Measurements from ENCODE around the gene VPS4B. TPM values are rescaled to one million over a fixed set of nuclear protein-coding genes. Genes with fewer than 3 reads are reported as not detected.

VPS4B gene
- total RNA-seq, 1 experiment from 2014 or later: 67.8 TPM

DNA sequence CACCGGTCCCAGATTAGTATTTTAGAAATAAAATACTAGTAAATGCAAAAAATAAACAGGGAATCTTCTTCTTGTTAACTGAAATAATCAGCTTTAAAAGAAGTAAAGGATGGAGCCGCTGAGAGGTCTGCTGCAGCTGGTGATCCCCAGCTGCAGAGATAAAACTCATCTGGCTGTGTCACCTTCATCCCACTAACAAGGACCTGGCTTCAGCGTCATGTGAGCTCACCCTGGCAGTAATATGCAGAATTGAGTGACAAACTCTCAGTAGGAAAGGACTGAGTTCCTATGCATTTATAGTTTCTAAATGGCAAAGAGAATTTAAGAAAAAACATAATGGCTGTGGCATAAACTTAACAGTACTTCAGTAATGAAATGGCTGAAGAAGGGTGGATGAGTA, 27.3 kb downstream of the VPS4B start:
- intact Hi-C loops (cut with micrococcal nuclease): no loop called here
- no peak overlapping the region for H3K4me3 Mint-ChIP-seq (ENCODE audit: unreplicated experiment)
- ChIA-PET CTCF (interaction anchor here (0.9 to 1.3 kb wide), 3 partner anchors 9 to 72 kb away, joined by 3 to 5 read pairs (median 3); no protein-coding TSS in a partner anchor), POLR2A (interaction anchor here (0.8 to 1.4 kb wide), 3 partner anchors 13 to 37 kb away, joined by 3 to 6 read pairs (median 5); no protein-coding TSS in a partner anchor)
- no peaks in the 10 kb centered on the region for H3K4me1 Mint-ChIP-seq (ENCODE audit: insufficient read depth, unreplicated experiment)
- no TSS peak for BruUV-seq (replicated peaks)
- H3K36me3 Mint-ChIP-seq (ENCODE audit: insufficient read depth, unreplicated experiment): peaks cover 93% of the 10 kb centered on the region
- no peaks in the 10 kb centered on the region for H3K9me3 Mint-ChIP-seq (ENCODE audit: unreplicated experiment)
- H3K27ac Mint-ChIP-seq (ENCODE audit: low read depth, unreplicated experiment): no peak overlapping the region
- TF ChIP-seq, protein P1, sequence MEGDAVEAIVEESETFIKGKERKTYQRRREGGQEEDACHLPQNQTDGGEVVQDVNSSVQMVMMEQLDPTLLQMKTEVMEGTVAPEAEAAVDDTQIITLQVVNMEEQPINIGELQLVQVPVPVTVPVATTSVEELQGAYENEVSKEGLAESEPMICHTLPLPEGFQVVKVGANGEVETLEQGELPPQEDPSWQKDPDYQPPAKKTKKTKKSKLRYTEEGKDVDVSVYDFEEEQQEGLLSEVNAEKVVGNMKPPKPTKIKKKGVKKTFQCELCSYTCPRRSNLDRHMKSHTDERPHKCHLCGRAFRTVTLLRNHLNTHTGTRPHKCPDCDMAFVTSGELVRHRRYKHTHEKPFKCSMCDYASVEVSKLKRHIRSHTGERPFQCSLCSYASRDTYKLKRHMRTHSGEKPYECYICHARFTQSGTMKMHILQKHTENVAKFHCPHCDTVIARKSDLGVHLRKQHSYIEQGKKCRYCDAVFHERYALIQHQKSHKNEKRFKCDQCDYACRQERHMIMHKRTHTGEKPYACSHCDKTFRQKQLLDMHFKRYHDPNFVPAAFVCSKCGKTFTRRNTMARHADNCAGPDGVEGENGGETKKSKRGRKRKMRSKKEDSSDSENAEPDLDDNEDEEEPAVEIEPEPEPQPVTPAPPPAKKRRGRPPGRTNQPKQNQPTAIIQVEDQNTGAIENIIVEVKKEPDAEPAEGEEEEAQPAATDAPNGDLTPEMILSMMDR (IDR thresholded peaks at IDR 0.05; ENCODE audit: unreplicated experiment): no peak
- no peak for DNase-seq (ENCODE audit: unreplicated experiment)
- no peaks in the 10 kb centered on the region for H3K27me3 Mint-ChIP-seq (ENCODE audit: insufficient read depth, unreplicated experiment)

DNA sequence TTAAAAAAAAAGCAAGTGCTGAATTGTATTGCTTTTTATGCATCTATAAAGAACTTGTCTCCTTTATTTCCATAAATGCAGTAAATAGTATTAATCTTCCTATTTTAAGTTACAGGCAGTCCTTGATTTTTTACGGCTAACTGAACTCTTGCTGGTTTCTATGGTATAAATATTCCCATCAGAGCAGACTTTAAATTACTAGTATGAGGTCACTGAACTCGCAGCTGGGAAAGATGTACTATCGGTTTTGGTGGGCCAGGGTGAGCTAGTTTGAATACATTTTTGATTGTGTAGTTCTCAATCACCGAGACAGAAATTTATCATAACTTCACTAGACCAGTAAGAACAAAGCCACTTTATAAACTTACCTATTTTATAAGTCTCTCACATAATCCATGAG, 34.4 kb downstream of the VPS4B start:
- peaks cover 90% of the 10 kb centered on the region for H3K36me3 Mint-ChIP-seq (ENCODE audit: insufficient read depth, unreplicated experiment)
- POLR2A ChIA-PET: no interaction called here
- CTCF ChIA-PET: no interaction called here
- H3K27ac Mint-ChIP-seq (ENCODE audit: low read depth, unreplicated experiment): no peak overlapping the region
- no peak for DNase-seq (ENCODE audit: unreplicated experiment)
- no peak overlapping the region for H3K4me3 Mint-ChIP-seq (ENCODE audit: unreplicated experiment)
- intact Hi-C loops (cut with micrococcal nuclease): no loop called here
- H3K27me3 Mint-ChIP-seq (ENCODE audit: insufficient read depth, unreplicated experiment): no peaks in the 10 kb centered on the region
- BruUV-seq (replicated peaks): no TSS peak
- TF ChIP-seq, protein P1 (IDR thresholded peaks at IDR 0.05; ENCODE audit: unreplicated experiment): no peak
- no peaks in the 10 kb centered on the region for H3K4me1 Mint-ChIP-seq (ENCODE audit: insufficient read depth, unreplicated experiment)
- H3K9me3 Mint-ChIP-seq (ENCODE audit: unreplicated experiment): no peaks in the 10 kb centered on the region

DNA sequence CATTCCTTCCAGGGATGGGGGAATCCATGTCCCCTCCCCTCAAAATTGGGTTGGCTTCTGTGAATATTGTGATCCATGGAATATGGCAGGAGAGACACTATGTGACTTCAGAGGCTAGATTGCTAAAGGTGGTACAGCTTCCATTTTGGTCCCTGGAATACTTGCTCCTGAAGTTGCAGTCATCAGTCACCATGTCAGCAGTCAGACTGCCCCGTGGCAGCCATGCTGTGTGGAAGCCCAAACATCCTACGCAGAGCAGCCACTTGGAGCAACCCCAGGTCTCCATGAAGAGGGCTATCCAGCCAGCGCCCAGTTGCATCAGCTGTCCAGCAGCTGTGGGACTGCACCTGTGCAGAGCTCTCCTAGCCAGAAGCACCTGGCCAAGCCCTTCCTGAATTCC, 39.4 kb downstream of the VPS4B start:
- no peaks in the 10 kb centered on the region for H3K27me3 Mint-ChIP-seq (ENCODE audit: insufficient read depth, unreplicated experiment)
- H3K4me3 Mint-ChIP-seq (ENCODE audit: unreplicated experiment): no peak overlapping the region
- POLR2A ChIA-PET: interaction anchor here (0.6 to 3.2 kb wide), 7 partner anchors 10 to 1337 kb away, joined by 3 to 16 read pairs (median 6); no protein-coding TSS in a partner anchor
- H3K36me3 Mint-ChIP-seq (ENCODE audit: insufficient read depth, unreplicated experiment): peaks cover 45% of the 10 kb centered on the region
- intact Hi-C loops (cut with micrococcal nuclease): no loop called here
- no TSS peak for BruUV-seq (replicated peaks)
- H3K4me1 Mint-ChIP-seq (ENCODE audit: insufficient read depth, unreplicated experiment): peaks cover 16% of the 10 kb centered on the region
- H3K27ac Mint-ChIP-seq (ENCODE audit: low read depth, unreplicated experiment): no peak overlapping the region
- no peaks in the 10 kb centered on the region for H3K9me3 Mint-ChIP-seq (ENCODE audit: unreplicated experiment)
- CTCF ChIA-PET: no interaction called here
- no peak for DNase-seq (ENCODE audit: unreplicated experiment)
- TF ChIP-seq, protein P1 (IDR thresholded peaks at IDR 0.05; ENCODE audit: unreplicated experiment): no peak

DNA sequence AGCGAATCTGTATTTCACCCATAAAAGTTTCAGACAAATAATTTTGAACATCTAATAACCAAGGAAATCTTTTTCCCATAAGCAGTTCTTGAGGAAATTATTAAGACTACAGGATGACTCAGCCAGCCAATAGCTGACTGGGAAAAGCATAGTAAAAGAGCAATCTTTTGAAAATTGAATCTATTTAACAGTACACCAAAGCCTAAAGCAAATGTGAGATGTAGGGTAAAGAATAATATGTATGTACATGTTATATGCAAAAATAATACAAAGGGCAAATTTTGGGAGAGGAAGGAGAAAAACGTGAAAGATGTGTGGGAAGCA, 42.7 kb downstream of the VPS4B start:
- TF ChIP-seq, protein P1 (IDR thresholded peaks at IDR 0.05; ENCODE audit: unreplicated experiment): no peak
- no peak overlapping the region for H3K4me3 Mint-ChIP-seq (ENCODE audit: unreplicated experiment)
- BruUV-seq (replicated peaks): no TSS peak
- H3K27ac Mint-ChIP-seq (ENCODE audit: low read depth, unreplicated experiment): no peak overlapping the region
- peaks cover 16% of the 10 kb centered on the region for H3K4me1 Mint-ChIP-seq (ENCODE audit: insufficient read depth, unreplicated experiment)
- intact Hi-C loops (cut with micrococcal nuclease): no loop called here
- H3K27me3 Mint-ChIP-seq (ENCODE audit: insufficient read depth, unreplicated experiment): no peaks in the 10 kb centered on the region
- ChIA-PET CTCF (no interaction called here), POLR2A (interaction anchor here (3.2 kb wide), 1 partner anchor 11 kb away, joined by 16 read pairs; no protein-coding TSS in a partner anchor)
- H3K36me3 Mint-ChIP-seq (ENCODE audit: insufficient read depth, unreplicated experiment): peaks cover 14% of the 10 kb centered on the region
- no peak for DNase-seq (ENCODE audit: unreplicated experiment)
- H3K9me3 Mint-ChIP-seq (ENCODE audit: unreplicated experiment): no peaks in the 10 kb centered on the region

Data from MCF 10A (cell line).